Stomach (tissue), 4 donors: Measurements from ENCODE around the gene PRAMEF17.

ENCODE experiments used
- CTCF ChIP-seq, 7 experiments: fragments of 450-650 bp in 4 of 7; fragments of 200-600 bp in 3 of 7; sonication (generic) in 3 of 7; IDR thresholded peaks; one replicate each; pipeline ENCODE4 v1.5.1; 2016 to 2019; ENCODE audit warnings: antibody characterized with exemption in 7 of 7, control low read depth in 2 of 7, mild to moderate bottlenecking in 1 of 7
- EP300 ChIP-seq: sonication (generic); formaldehyde crosslinking; IDR thresholded peaks from one replicate; pipeline ENCODE4 v1.6.1; 2017; ENCODE audit warnings: antibody characterized with exemption
- POLR2A ChIP-seq, 4 donors: fragments of 450-650 bp; IDR thresholded peaks; one replicate each; pipeline ENCODE4 v1.6.1; 2016; ENCODE audit warnings: antibody characterized with exemption in 4 of 4, control low read depth in 2 of 4, mild to moderate bottlenecking in 1 of 4, moderate library complexity in 1 of 4

- TF ChIP-seq POLR2A (IDR thresholded peaks at IDR 0.05) (no peak), CTCF (IDR thresholded peaks at IDR 0.05) (no peak), EP300 (no peak)
Measured at GRCh38 chr1:13430495-13430894, 41.1 kb downstream of the PRAMEF17 start.
